Parathyroid adenoma (tissue), 2 donors: ENCODE data around the gene SGMS2.

Experiments used
- H2AFZ ChIP-seq: fragments of 300-600 bp; sonication (generic); one replicate; pipeline ENCODE4 v1.7.0; 2017; ENCODE audit warnings: antibody characterized with exemption, mild to moderate bottlenecking
- H3K27ac ChIP-seq: fragments of 300-600 bp; sonication (generic); one replicate; pipeline ENCODE4 v1.7.0; 2017
- H3K27me3 ChIP-seq: fragments of 300-600 bp; sonication (generic); one replicate; pipeline ENCODE4 v1.7.0; 2017; ENCODE audit warnings: low read length; ENCODE audit not compliant: control insufficient read depth, insufficient read depth
- H3K36me3 ChIP-seq: fragments of 300-600 bp; sonication (generic); one replicate; pipeline ENCODE4 v1.7.0; 2017; ENCODE audit warnings: low read length; ENCODE audit not compliant: control insufficient read depth, insufficient read depth
- H3K4me1 ChIP-seq: fragments of 300-600 bp; sonication (generic); one replicate; pipeline ENCODE4 v1.7.0; 2017; ENCODE audit warnings: control low read depth
- H3K4me2 ChIP-seq: fragments of 300-600 bp; sonication (generic); one replicate; pipeline ENCODE4 v1.7.0; 2017; ENCODE audit warnings: low read length
- H3K4me3 ChIP-seq: fragments of 300-600 bp; sonication (generic); one replicate; pipeline ENCODE4 v1.7.0; 2017; ENCODE audit warnings: low read depth, low read length
- H3K79me2 ChIP-seq: fragments of 300-600 bp; sonication (generic); one replicate; pipeline ENCODE4 v1.7.0; 2017; ENCODE audit warnings: control low read depth
- H3K9ac ChIP-seq: fragments of 300-600 bp; sonication (generic); one replicate; pipeline ENCODE4 v1.7.0; 2017; ENCODE audit warnings: mild to moderate bottlenecking
- H3K9me3 ChIP-seq: fragments of 300-600 bp; sonication (generic); one replicate; pipeline ENCODE4 v1.7.0; 2017; ENCODE audit warnings: low read length; ENCODE audit not compliant: control insufficient read depth
- CTCF ChIP-seq: fragments of 300-600 bp; sonication (generic); IDR thresholded peaks from one replicate; pipeline ENCODE4 v1.7.0; 2017; ENCODE audit warnings: antibody characterized with exemption, mild to moderate bottlenecking
- donor health status: primary hyperparathyroidism.

SGMS2 gene

GRCh38 chr4:107837776-107838618 lies 13.3 kb downstream of the SGMS2 start:
- Histone ChIP-seq H3K9me3 (no peaks in the 10 kb centered on the region), H3K4me2 (no peak overlapping the region), H3K27ac (no peak overlapping the region), H3K4me1 (no peaks in the 10 kb centered on the region), H3K9ac (no peak overlapping the region), H3K27me3 (no peaks in the 10 kb centered on the region), H3K79me2 (no peaks in the 10 kb centered on the region), H2AFZ (no peak overlapping the region), H3K4me3 (no peak overlapping the region), H3K36me3 (no peaks in the 10 kb centered on the region)
- TF ChIP-seq CTCF, result no peak

- Histone ChIP-seq H3K4me3 (no peak overlapping the region), H3K9ac (no peak overlapping the region), H3K4me1 (no peaks in the 10 kb centered on the region), H3K36me3 (no peaks in the 10 kb centered on the region), H3K27ac (no peak overlapping the region), H3K4me2 (no peak overlapping the region), H3K27me3 (no peaks in the 10 kb centered on the region), H3K79me2 (no peaks in the 10 kb centered on the region), H3K9me3 (no peaks in the 10 kb centered on the region), H2AFZ (no peak overlapping the region)
- no peak for TF ChIP-seq CTCF
These were observed 14.3 kb downstream of the SGMS2 start for GRCh38 chr4:107838861-107839565.

GRCh38 chr4:107843391-107843790 lies 18.7 kb downstream of the SGMS2 start:
- no peaks in the 10 kb centered on the region for H3K9me3 ChIP-seq
- no peak for TF ChIP-seq CTCF
- H3K36me3 ChIP-seq, result no peaks in the 10 kb centered on the region
- H3K27ac ChIP-seq, result no peak overlapping the region
- no peaks in the 10 kb centered on the region for H3K27me3 ChIP-seq
- H3K4me2 ChIP-seq, result no peak overlapping the region
- H3K79me2 ChIP-seq, result peaks cover 2% of the 10 kb centered on the region
- no peak overlapping the region for H3K9ac ChIP-seq
- no peak overlapping the region for H3K4me3 ChIP-seq
- no peaks in the 10 kb centered on the region for H3K4me1 ChIP-seq
- H2AFZ ChIP-seq, result no peak overlapping the region

- H2AFZ ChIP-seq, result no peak overlapping the region
- no peaks in the 10 kb centered on the region for H3K9me3 ChIP-seq
- no peaks in the 10 kb centered on the region for H3K27me3 ChIP-seq
- no peak for TF ChIP-seq CTCF
- no peaks in the 10 kb centered on the region for H3K36me3 ChIP-seq
- H3K79me2 ChIP-seq, result peaks cover 2% of the 10 kb centered on the region
- H3K9ac ChIP-seq, result no peak overlapping the region
- H3K4me1 ChIP-seq, result no peaks in the 10 kb centered on the region
- H3K4me2 ChIP-seq, result no peak overlapping the region
- no peak overlapping the region for H3K27ac ChIP-seq
- no peak overlapping the region for H3K4me3 ChIP-seq
These were observed 20.9 kb downstream of the SGMS2 start for GRCh38 chr4:107845681-107846080.
